Type B pancreatic cell (in vitro differentiated cells): ENCODE data around the gene CLECL1. TPM values are rescaled to one million over a fixed set of nuclear protein-coding genes. Genes with fewer than 3 reads are reported as not detected.

Source experiments
- DNase-seq: peaks from one replicate; pipeline ENCODE4 v3.0.0; 2021; ENCODE audit warnings: mixed read lengths; ENCODE audit not compliant: unreplicated experiment; ENCODE audit errors: extremely low spot score
- H3K27ac Mint-ChIP-seq: 2 replicates; pipeline ENCODE4 v1.8.0; 2021; ENCODE audit warnings: mild to moderate bottlenecking, mixed read lengths
- H3K27me3 Mint-ChIP-seq: 2 replicates; pipeline ENCODE4 v1.8.0; 2021; ENCODE audit warnings: mixed read lengths
- H3K36me3 Mint-ChIP-seq: 2 replicates; pipeline ENCODE4 v1.8.0; 2021; ENCODE audit warnings: mixed read lengths
- H3K4me1 Mint-ChIP-seq: one replicate; pipeline ENCODE4 v1.8.0; 2021; ENCODE audit warnings: mixed read lengths; ENCODE audit not compliant: unreplicated experiment
- H3K4me3 Mint-ChIP-seq: 2 replicates; pipeline ENCODE4 v1.8.0; 2021; ENCODE audit warnings: mild to moderate bottlenecking, mixed read lengths
- H3K9me3 Mint-ChIP-seq: 2 replicates; pipeline ENCODE4 v1.8.0; 2021; ENCODE audit warnings: mixed read lengths
- CTCF ChIP-seq: fragments of 200-600 bp; sonication (generic); conservative IDR thresholded peaks from 2 replicates; pipeline ENCODE4 v1.5.0; 2021; ENCODE audit warnings: antibody characterized with exemption, mild to moderate bottlenecking
- total RNA-seq: library from RNA; stranded (reverse); gene quantifications from 2 replicates; pipeline ENCODE4 v1.2.1, GENCODE V29; 2021; ENCODE audit warnings: low replicate concordance

CLECL1 gene
- total RNA-seq, 1 donor from 2014 or later: not detected

- no peaks in the 10 kb centered on the region for H3K4me1 Mint-ChIP-seq
- no peak overlapping the region for H3K27ac Mint-ChIP-seq
- TF ChIP-seq CTCF: no peak
- DNase-seq: no peak
- H3K36me3 Mint-ChIP-seq: peaks cover 48% of the 10 kb centered on the region
- no peaks in the 10 kb centered on the region for H3K27me3 Mint-ChIP-seq
- peak overlapping the region; percentile 25 for H3K4me3 Mint-ChIP-seq
- peaks cover 5% of the 10 kb centered on the region for H3K9me3 Mint-ChIP-seq
Observed at GRCh38 chr12:9674226-9674590, 58.7 kb downstream of the CLECL1 start.

- H3K36me3 Mint-ChIP-seq: peaks cover 50% of the 10 kb centered on the region
- H3K27ac Mint-ChIP-seq: peak overlapping the region; percentile 57
- H3K9me3 Mint-ChIP-seq: peaks cover 5% of the 10 kb centered on the region
- no peaks in the 10 kb centered on the region for H3K27me3 Mint-ChIP-seq
- TF ChIP-seq CTCF: no peak
- peak overlapping the region; percentile 37 for H3K4me3 Mint-ChIP-seq
- H3K4me1 Mint-ChIP-seq: no peaks in the 10 kb centered on the region
- no peak for DNase-seq
Observed at GRCh38 chr12:9673404-9674225, 59.3 kb downstream of the CLECL1 start.

Other genes starting within 250 kb of the CLECL1 start
- not detected in 2 replicates for gene KLRB1, start 125.2 kb downstream of the CLECL1 start, total RNA-seq
- gene CLEC2D, start 63.4 kb downstream of the CLECL1 start, total RNA-seq: 9.2 and 10.3 TPM in 2 replicates
- 0.19 and 1.6 TPM in 2 replicates for gene CD69, start 27.8 kb upstream of the CLECL1 start, total RNA-seq
- gene KLRF1, start 94.4 kb upstream of the CLECL1 start, total RNA-seq: not detected in 2 replicates
- not detected in 2 replicates for gene CLEC2B, start 136.3 kb upstream of the CLECL1 start, total RNA-seq
- gene KLRF2, start 148.4 kb upstream of the CLECL1 start, total RNA-seq: not detected in 2 replicates
- gene CLEC2A, start 199.3 kb upstream of the CLECL1 start, total RNA-seq: not detected in 2 replicates
- 0.50 and 0.65 TPM in 2 replicates for gene CLEC12A, start 238.3 kb upstream of the CLECL1 start, total RNA-seq